Measurements from ENCODE around the gene PDE7B.

DNA sequence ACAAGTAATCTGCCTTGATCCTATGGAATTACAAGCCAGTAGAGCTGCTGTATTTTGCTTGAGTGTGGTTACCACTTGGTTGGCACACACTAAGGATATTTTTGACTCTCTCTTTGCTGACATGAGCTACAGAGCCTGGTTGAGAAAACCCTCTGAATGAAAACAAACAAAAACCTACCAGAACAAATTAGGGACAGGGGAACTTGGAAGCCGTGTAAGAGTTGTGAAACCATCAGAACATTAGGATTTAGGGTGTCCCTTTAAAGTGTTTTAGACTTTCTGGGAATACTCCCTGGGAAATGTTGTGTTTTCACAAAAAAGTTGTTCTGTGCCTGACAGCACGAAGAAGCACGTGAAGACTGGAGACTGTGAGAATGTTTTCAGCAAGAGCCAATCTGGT, 20.5 kb upstream of the PDE7B start:
- TF ChIP-seq CTCF (IDR thresholded peaks at IDR 0.05 in 8 of 11, conservative IDR thresholded peaks at IDR 0.05 in 3 of 11), result no peak
- TF ChIP-seq POLR2A (IDR thresholded peaks at IDR 0.05), result no peak
- no peak for TF ChIP-seq POLR2AphosphoS5 (IDR thresholded peaks at IDR 0.05)
